ENCODE data around the gene YTHDF1.

Gene YTHDF1

DNA sequence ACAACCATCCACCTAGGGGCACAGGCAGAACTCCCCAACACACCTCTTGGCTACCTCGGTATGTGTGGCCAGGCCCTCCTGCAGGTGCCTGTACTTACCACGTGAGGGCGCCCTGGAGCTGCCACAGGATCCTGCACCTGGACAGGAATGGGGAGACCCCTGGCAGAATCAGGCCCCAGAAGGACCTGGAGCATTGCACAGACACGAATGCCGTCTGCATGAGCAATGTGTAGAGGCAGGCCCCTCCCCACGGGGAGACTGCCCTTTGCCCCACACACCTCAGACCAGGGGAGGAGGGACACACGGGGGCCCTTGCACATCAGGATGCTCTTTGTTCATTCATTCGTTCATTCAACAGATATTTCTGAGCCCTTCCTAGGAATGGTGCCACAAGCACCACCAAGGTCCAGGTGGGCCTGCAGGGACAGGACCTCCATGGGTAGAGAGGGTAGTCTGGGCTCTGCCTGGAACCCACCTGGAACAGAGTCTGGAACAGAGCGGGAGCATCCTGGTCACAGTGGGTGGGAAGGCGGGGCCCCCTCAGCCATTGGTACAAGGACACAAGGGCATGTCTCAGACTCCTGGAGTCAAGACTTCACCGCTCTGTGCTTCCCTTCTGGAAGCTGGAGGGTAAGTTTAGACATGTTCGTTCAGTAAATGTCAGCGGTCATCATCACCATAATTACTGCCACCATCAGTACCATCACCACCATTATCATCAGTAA lies 32.3 kb downstream of the YTHDF1 start:
- TF ChIP-seq GATA2 (IDR thresholded peaks at IDR 0.05; ENCODE audit: low read depth, low read length), result no peak

- TF ChIP-seq GATA3 (IDR thresholded peaks at IDR 0.05; ENCODE audit: low read depth, low read length) (no peak), GATA2 (IDR thresholded peaks at IDR 0.05; ENCODE audit: low read depth, low read length) (no peak)
Measured at GRCh38 chr20:63182946-63183415, 33.0 kb downstream of the YTHDF1 start.

DNA sequence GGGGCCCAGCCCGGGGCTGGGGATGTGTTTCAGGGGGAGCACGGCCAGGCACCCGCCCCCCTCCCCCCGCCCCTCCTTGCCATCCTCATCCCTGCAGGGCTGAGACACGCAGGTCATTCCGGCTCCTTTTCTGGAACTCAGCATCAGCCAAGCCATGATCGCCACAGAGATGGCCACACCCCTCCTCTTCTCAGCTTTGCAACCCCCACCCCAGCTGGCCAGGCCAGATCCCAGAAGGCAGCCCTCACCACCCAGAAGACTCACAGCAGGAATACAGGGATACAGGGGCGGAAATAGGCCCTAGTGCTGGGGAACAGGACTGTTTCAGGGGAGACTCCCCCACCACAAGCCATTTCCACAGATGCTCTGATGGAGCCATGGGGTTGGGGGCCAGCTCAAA lies 33.5 kb downstream of the YTHDF1 start:
- TF ChIP-seq GATA3 (IDR thresholded peaks at IDR 0.05; ENCODE audit: low read depth, low read length) (no peak), GATA2 (IDR thresholded peaks at IDR 0.05; ENCODE audit: low read depth, low read length) (no peak)

- TF ChIP-seq GATA2 (IDR thresholded peaks at IDR 0.05; ENCODE audit: low read depth, low read length), result no peak
Measured at GRCh38 chr20:63181226-63181625, 34.7 kb downstream of the YTHDF1 start.

GRCh38 chr20:63180569-63181185 lies 35.3 kb downstream of the YTHDF1 start:
- TF ChIP-seq GATA3 (IDR thresholded peaks at IDR 0.05; ENCODE audit: low read depth, low read length) (no peak), GATA2 (IDR thresholded peaks at IDR 0.05; ENCODE audit: low read depth, low read length) (no peak)

GRCh38 chr20:63179687-63180568 lies 36.0 kb downstream of the YTHDF1 start:
- TF ChIP-seq GATA3 (IDR thresholded peaks at IDR 0.05; ENCODE audit: low read depth, low read length), result no peak
- TF ChIP-seq GATA2 (IDR thresholded peaks at IDR 0.05; ENCODE audit: low read depth, low read length), result no peak

- no peak for TF ChIP-seq GATA3 (IDR thresholded peaks at IDR 0.05; ENCODE audit: low read depth, low read length)
- no peak for TF ChIP-seq GATA2 (IDR thresholded peaks at IDR 0.05; ENCODE audit: low read depth, low read length)
Measured at GRCh38 chr20:63178889-63179686, 36.8 kb downstream of the YTHDF1 start.

DNA sequence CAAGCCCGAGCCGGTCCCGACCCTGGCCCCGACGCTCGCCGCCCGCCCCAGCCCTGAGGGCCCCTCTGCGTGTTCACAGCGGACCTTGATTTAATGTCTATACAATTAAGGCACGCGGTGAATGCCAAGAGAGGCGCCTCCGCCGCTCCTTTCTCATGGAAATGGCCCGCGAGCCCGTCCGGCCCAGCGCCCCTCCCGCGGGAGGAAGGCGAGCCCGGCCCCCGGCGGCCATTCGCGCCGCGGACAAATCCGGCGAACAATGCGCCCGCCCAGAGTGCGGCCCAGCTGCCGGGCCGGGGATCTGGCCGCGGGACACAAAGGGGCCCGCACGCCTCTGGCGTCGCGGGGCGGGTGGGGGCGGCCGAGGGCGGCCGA lies 37.5 kb downstream of the YTHDF1 start:
- no peak for TF ChIP-seq GATA3 (IDR thresholded peaks at IDR 0.05; ENCODE audit: low read depth, low read length)
- TF ChIP-seq GATA2 (IDR thresholded peaks at IDR 0.05; ENCODE audit: low read depth, low read length), result no peak

GRCh38 chr20:63177785-63178445 lies 38.0 kb downstream of the YTHDF1 start:
- TF ChIP-seq GATA2 (IDR thresholded peaks at IDR 0.05; ENCODE audit: low read depth, low read length), result no peak
- TF ChIP-seq GATA3 (IDR thresholded peaks at IDR 0.05; ENCODE audit: low read depth, low read length), result no peak

DNA sequence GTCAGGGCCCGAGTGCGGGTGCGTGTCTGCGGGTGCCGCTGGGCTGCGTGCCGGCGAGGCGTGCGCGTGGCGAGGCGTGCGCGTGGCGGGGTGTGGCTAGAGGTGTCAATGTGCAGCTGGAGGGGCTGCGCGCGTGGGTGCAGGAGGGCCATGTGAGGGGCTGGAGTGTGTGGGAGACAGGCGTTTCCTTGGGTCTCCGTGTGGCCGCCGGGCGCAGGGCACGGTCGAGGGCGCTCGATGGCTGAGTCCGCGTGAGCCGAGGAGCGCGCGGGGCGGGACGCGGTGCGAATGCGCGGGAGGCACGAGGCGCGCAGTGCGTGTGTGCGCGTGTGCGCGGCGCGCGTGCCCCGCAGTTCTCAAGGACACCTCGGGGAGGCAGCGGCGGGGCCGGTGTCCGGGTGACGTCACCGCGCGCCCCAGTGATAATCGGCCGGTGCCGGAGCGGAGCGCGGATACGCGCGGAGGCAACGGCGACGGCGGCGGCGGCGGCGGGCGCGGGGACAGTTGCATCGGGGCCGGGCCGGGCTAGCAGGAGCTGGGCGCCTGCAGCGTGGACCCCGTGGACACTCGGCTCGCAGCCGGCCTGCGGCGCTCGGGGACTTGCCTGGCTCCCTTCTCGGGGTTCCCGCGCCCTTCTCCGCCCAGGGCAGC lies 38.7 kb downstream of the YTHDF1 start:
- no peak for TF ChIP-seq GATA3 (IDR thresholded peaks at IDR 0.05; ENCODE audit: low read depth, low read length)
- no peak for TF ChIP-seq GATA2 (IDR thresholded peaks at IDR 0.05; ENCODE audit: low read depth, low read length)

GRCh38 chr20:63176427-63177133 lies 39.4 kb downstream of the YTHDF1 start:
- TF ChIP-seq GATA3 (IDR thresholded peaks at IDR 0.05; ENCODE audit: low read depth, low read length), result no peak
- no peak for TF ChIP-seq GATA2 (IDR thresholded peaks at IDR 0.05; ENCODE audit: low read depth, low read length)

DNA sequence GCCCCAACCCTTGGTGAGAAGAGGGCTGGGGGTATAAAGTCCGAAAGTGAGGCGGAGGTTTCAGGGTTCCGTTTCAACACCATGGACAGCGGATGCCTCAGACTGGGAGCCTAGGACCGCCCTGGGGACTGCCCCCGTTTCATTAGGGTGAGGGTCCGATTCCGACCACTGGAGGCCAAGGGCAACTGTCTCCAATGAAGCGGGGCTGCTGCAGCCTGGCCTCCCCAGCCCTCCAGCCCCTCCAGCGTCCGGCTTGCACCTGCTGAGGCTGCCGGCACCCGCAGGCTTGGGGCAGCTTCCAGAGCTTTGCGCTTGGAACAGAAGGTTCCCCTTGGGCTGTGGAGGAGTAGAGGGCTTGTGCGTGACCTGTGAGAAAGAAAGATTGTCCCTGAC lies 39.9 kb downstream of the YTHDF1 start:
- TF ChIP-seq GATA3 (IDR thresholded peaks at IDR 0.05; ENCODE audit: low read depth, low read length) (no peak), GATA2 (IDR thresholded peaks at IDR 0.05; ENCODE audit: low read depth, low read length) (no peak)
